ENCODE data around the gene CTBS. TPM values are rescaled to one million over a fixed set of nuclear protein-coding genes. Genes with fewer than 3 reads are reported as not detected.

Gene CTBS
- total and polyA plus RNA-seq, 2 of the 13 experiments (the other 11 are each of a cell fraction or from before 2014, with no cell fraction given): 4.7 to 12.4 TPM

DNA sequence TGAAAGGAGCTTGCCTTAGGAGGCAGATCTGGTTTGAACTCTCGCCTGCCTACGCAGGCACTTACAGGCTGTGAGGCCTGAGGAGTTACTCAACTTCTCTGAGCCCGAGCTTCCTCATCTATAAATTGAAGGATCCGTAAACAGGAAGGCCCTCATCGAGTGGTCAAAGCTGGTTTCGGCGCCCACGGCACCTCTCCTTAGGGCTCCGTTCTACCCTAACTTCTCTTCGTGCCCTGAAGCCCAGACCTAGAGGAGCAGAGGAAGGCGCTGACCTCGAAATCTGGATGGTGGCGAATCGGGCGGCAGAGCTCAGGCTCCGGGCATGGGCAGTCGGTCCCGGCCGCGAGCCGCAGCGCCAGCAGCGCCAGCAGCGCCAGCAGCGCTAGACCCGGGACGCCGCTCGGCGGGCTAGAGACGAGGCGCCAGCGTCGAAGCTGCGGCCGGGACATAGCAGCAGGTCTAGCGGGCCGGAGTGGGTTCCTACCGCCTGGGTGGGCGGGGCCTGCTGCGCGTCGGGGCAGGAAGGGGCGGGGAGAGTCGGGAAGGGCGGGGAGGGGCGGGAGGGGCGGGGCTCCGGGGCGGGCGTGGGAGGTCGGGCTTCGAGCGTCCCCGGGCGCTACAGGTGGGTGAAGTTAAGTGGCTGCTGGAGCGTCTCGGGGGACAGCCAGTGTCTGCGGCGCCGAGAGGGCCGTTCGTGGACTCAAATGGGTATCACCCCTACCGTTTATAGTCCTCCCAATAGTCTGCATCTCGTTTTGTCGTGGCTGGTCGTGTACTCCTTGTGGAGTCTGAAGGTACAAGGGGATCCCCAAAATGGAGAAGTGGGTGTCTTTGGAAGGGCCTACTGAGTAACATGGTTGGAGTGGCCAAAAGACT is at the start of gene CTBS (continued):
- TF ChIP-seq POLR2A (IDR thresholded peaks at IDR 0.05; ENCODE audit: insufficient read depth in 1 of 2, low read depth in 2 of 2, low read length in 2 of 2) (peak; percentile 78 to 91), SIN3A (IDR thresholded peaks at IDR 0.05; ENCODE audit: borderline replicate concordance, low read depth, low read length) (no peak), LCORL (IDR thresholded peaks at IDR 0.05) (no peak), LCORL (CRISPR knock-in tag; IDR thresholded peaks at IDR 0.05) (no peak; the same call in 1 of the 2 replicates), CHD4 (IDR thresholded peaks at IDR 0.05; ENCODE audit: borderline replicate concordance, low read length) (no peak), ZNF562 (CRISPR knock-in tag; IDR thresholded peaks at IDR 0.05; ENCODE audit: borderline replicate concordance) (no peak), HMG20A (CRISPR knock-in tag; IDR thresholded peaks at IDR 0.05; ENCODE audit: borderline replicate concordance) (no peak), ZNF431 (CRISPR knock-in tag; IDR thresholded peaks at IDR 0.05; ENCODE audit: borderline replicate concordance, low read depth) (peak; percentile 49; the same call in 1 of the 2 replicates), NAIF1 (CRISPR knock-in tag; IDR thresholded peaks at IDR 0.05; ENCODE audit: borderline replicate concordance) (peak; percentile 99), THYN1 (CRISPR knock-in tag; IDR thresholded peaks at IDR 0.05; ENCODE audit: borderline replicate concordance, low read depth) (no peak), PAX8 (CRISPR knock-in tag; IDR thresholded peaks at IDR 0.05; ENCODE audit: borderline replicate concordance) (no peak), IRX3 (CRISPR knock-in tag; IDR thresholded peaks at IDR 0.05; ENCODE audit: borderline replicate concordance, low read depth) (no peak), MTF1 (CRISPR knock-in tag; IDR thresholded peaks at IDR 0.05) (no peak), ZNF224 (CRISPR knock-in tag; IDR thresholded peaks at IDR 0.05) (0 out of 2 replicates have a peak, but pooled peaks have one; percentile 77)
- TF ChIP-seq, protein P1, sequence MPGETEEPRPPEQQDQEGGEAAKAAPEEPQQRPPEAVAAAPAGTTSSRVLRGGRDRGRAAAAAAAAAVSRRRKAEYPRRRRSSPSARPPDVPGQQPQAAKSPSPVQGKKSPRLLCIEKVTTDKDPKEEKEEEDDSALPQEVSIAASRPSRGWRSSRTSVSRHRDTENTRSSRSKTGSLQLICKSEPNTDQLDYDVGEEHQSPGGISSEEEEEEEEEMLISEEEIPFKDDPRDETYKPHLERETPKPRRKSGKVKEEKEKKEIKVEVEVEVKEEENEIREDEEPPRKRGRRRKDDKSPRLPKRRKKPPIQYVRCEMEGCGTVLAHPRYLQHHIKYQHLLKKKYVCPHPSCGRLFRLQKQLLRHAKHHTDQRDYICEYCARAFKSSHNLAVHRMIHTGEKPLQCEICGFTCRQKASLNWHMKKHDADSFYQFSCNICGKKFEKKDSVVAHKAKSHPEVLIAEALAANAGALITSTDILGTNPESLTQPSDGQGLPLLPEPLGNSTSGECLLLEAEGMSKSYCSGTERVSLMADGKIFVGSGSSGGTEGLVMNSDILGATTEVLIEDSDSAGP (CRISPR knock-in tag; IDR thresholded peaks at IDR 0.05; ENCODE audit: borderline replicate concordance): peak; percentile 68; the same call in 1 of the 2 replicates
- TF ChIP-seq, protein P2, sequence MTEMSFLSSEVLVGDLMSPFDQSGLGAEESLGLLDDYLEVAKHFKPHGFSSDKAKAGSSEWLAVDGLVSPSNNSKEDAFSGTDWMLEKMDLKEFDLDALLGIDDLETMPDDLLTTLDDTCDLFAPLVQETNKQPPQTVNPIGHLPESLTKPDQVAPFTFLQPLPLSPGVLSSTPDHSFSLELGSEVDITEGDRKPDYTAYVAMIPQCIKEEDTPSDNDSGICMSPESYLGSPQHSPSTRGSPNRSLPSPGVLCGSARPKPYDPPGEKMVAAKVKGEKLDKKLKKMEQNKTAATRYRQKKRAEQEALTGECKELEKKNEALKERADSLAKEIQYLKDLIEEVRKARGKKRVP (CRISPR knock-in tag; IDR thresholded peaks at IDR 0.05): no peak
- TF ChIP-seq, protein P3, sequence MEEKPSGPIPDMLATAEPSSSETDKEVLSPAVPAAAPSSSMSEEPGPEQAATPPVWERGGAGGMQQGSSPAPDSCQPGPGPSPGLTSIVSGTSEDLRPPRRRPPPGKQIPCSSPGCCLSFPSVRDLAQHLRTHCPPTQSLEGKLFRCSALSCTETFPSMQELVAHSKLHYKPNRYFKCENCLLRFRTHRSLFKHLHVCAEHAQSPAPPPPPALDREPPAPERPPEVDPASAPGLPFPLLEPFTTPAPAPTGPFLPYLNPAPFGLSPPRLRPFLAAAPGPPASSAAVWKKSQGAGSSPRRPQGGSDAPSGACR (CRISPR knock-in tag; IDR thresholded peaks at IDR 0.05): 0 out of 2 replicates have a peak, but pooled peaks have one; percentile 64
- TF ChIP-seq, protein P4, sequence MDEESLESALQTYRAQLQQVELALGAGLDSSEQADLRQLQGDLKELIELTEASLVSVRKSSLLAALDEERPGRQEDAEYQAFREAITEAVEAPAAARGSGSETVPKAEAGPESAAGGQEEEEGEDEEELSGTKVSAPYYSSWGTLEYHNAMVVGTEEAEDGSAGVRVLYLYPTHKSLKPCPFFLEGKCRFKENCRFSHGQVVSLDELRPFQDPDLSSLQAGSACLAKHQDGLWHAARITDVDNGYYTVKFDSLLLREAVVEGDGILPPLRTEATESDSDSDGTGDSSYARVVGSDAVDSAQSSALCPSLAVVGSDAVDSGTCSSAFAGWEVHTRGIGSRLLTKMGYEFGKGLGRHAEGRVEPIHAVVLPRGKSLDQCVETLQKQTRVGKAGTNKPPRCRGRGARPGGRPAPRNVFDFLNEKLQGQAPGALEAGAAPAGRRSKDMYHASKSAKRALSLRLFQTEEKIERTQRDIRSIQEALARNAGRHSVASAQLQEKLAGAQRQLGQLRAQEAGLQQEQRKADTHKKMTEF (CRISPR knock-in tag; IDR thresholded peaks at IDR 0.05): peak; percentile 85

Measured in HepG2 (cell line).